Measurements from ENCODE around the gene MSLN. TPM values are rescaled to one million over a fixed set of nuclear protein-coding genes. Genes with fewer than 3 reads are reported as not detected.

The MSLN gene
- total and polyA plus RNA-seq, 4 experiments from 2014 or later, result not detected

- H3K27me3 ChIP-seq (ENCODE audit: insufficient read depth, low read length), result no peaks in the 10 kb centered on the region
- no peaks in the 10 kb centered on the region for H3K4me1 ChIP-seq (ENCODE audit: insufficient read depth, low read length)
- no peak for DNase-seq
- no peaks in the 10 kb centered on the region for H3K36me3 ChIP-seq (ENCODE audit: insufficient read depth, low read length)
- H3K9me3 ChIP-seq (ENCODE audit: control insufficient read depth in 1 of 2, low read length in 2 of 2), result no peaks in the 10 kb centered on the region
- peaks cover 6 to 7% of the 10 kb centered on the region in 2 donors for H3K27me3 Mint-ChIP-seq
- H3K9me3 Mint-ChIP-seq, result peaks cover 0 to 5% (median under 1%) of the 10 kb centered on the region in 8 donors
- intact Hi-C loops (cut with micrococcal nuclease), result no loop called here
- ChIA-PET CTCF (ENCODE audit: partially characterized antibody) (interaction anchor here (0.6 kb wide), 1 partner anchor 46 kb away, joined by 3 read pairs; no protein-coding TSS in a partner anchor), POLR2A (ENCODE audit: partially characterized antibody) (no interaction called here)
- H3K4me3 ChIP-seq (ENCODE audit: low read length in 2 of 2), result no peak overlapping the region
- no peak overlapping the region for H3K4me3 Mint-ChIP-seq
- H3K4me1 Mint-ChIP-seq, result peaks cover 0 to 2% (median under 1%) of the 10 kb centered on the region in 4 donors
- peaks cover 0 to 3% of the 10 kb centered on the region in 2 donors for H3K36me3 Mint-ChIP-seq
- H3K27ac ChIP-seq (ENCODE audit: low read depth, low read length), result no peak overlapping the region
- H3K27ac Mint-ChIP-seq, result no peak overlapping the region
These were observed 1.2 kb upstream of the MSLN start for GRCh38 chr16:759110-759910.

- H3K27ac Mint-ChIP-seq, result no peak overlapping the region
- H3K36me3 Mint-ChIP-seq, result peaks cover 0 to 3% of the 10 kb centered on the region in 2 donors
- H3K27me3 Mint-ChIP-seq, result peaks cover 6 to 7% of the 10 kb centered on the region in 2 donors
- H3K4me1 Mint-ChIP-seq, result no peaks in the 10 kb centered on the region
- intact Hi-C loops (cut with micrococcal nuclease), result no loop called here
- Histone ChIP-seq H3K4me1 (ENCODE audit: insufficient read depth, low read length) (no peaks in the 10 kb centered on the region), H3K27me3 (ENCODE audit: insufficient read depth, low read length) (no peaks in the 10 kb centered on the region), H3K9me3 (ENCODE audit: control insufficient read depth in 1 of 2, low read length in 2 of 2) (no peaks in the 10 kb centered on the region), H3K36me3 (ENCODE audit: insufficient read depth, low read length) (no peaks in the 10 kb centered on the region), H3K27ac (ENCODE audit: low read depth, low read length) (no peak overlapping the region), H3K4me3 (ENCODE audit: low read length in 2 of 2) (no peak overlapping the region)
- ChIA-PET CTCF (ENCODE audit: partially characterized antibody) (interaction anchor here (0.6 kb wide), 1 partner anchor 46 kb away, joined by 3 read pairs; no protein-coding TSS in a partner anchor), POLR2A (ENCODE audit: partially characterized antibody) (no interaction called here)
- no peak for DNase-seq
- no peak overlapping the region for H3K4me3 Mint-ChIP-seq
- H3K9me3 Mint-ChIP-seq, result peaks cover 0 to 5% (median under 1%) of the 10 kb centered on the region in 8 donors
These were observed 469 bp upstream of the MSLN start for GRCh38 chr16:760065-760464.

- H3K9me3 Mint-ChIP-seq, result peaks cover 0 to 2% (median 0%) of the 10 kb centered on the region in 8 donors
- intact Hi-C loops (cut with micrococcal nuclease), result no loop called here
- no peaks in the 10 kb centered on the region for H3K4me1 ChIP-seq (ENCODE audit: insufficient read depth, low read length)
- no peak overlapping the region for H3K4me3 Mint-ChIP-seq
- no peaks in the 10 kb centered on the region for H3K36me3 Mint-ChIP-seq
- H3K4me3 ChIP-seq (ENCODE audit: low read length in 2 of 2), result no peak overlapping the region
- no peaks in the 10 kb centered on the region for H3K9me3 ChIP-seq (ENCODE audit: control insufficient read depth in 1 of 2, low read length in 2 of 2)
- H3K27me3 ChIP-seq (ENCODE audit: insufficient read depth, low read length), result no peaks in the 10 kb centered on the region
- peaks cover 3 to 5% of the 10 kb centered on the region in 2 donors for H3K27me3 Mint-ChIP-seq
- CTCF ChIA-PET (ENCODE audit: partially characterized antibody), result no interaction called here
- no peaks in the 10 kb centered on the region for H3K4me1 Mint-ChIP-seq
- DNase-seq, result no peak
- no peak overlapping the region for H3K27ac ChIP-seq (ENCODE audit: low read depth, low read length)
- POLR2A ChIA-PET (ENCODE audit: partially characterized antibody), result no interaction called here
- H3K36me3 ChIP-seq (ENCODE audit: insufficient read depth, low read length), result no peaks in the 10 kb centered on the region
- no peak overlapping the region for H3K27ac Mint-ChIP-seq
These were observed 1.3 kb downstream of the MSLN start for GRCh38 chr16:761625-762513.

- Mint-ChIP-seq H3K9me3 (no peaks in the 10 kb centered on the region), H3K4me1 (no peaks in the 10 kb centered on the region), H3K27me3 (peaks cover under 1 to 1% of the 10 kb centered on the region in 2 donors), H3K4me3 (no peak overlapping the region), H3K27ac (no peak overlapping the region), H3K36me3 (no peaks in the 10 kb centered on the region)
- H3K36me3 ChIP-seq (ENCODE audit: insufficient read depth, low read length), result no peaks in the 10 kb centered on the region
- no peaks in the 10 kb centered on the region for H3K4me1 ChIP-seq (ENCODE audit: insufficient read depth, low read length)
- DNase-seq, result no peak
- H3K9me3 ChIP-seq (ENCODE audit: control insufficient read depth in 1 of 2, low read length in 2 of 2), result no peaks in the 10 kb centered on the region
- CTCF ChIA-PET (ENCODE audit: partially characterized antibody), result no interaction called here
- no peaks in the 10 kb centered on the region for H3K27me3 ChIP-seq (ENCODE audit: insufficient read depth, low read length)
- POLR2A ChIA-PET (ENCODE audit: partially characterized antibody), result no interaction called here
- intact Hi-C loops (cut with micrococcal nuclease), result no loop called here
- H3K4me3 ChIP-seq (ENCODE audit: low read length in 2 of 2), result no peak overlapping the region
- no peak overlapping the region for H3K27ac ChIP-seq (ENCODE audit: low read depth, low read length)
These were observed 2.2 kb downstream of the MSLN start for GRCh38 chr16:762595-763268.

GRCh38 chr16:763369-764183 lies 3.0 kb downstream of the MSLN start:
- no peak overlapping the region for H3K27ac ChIP-seq (ENCODE audit: low read depth, low read length)
- H3K36me3 Mint-ChIP-seq, result no peaks in the 10 kb centered on the region
- H3K27ac Mint-ChIP-seq, result no peak overlapping the region
- no peaks in the 10 kb centered on the region for H3K9me3 ChIP-seq (ENCODE audit: control insufficient read depth in 1 of 2, low read length in 2 of 2)
- H3K4me3 Mint-ChIP-seq, result no peak overlapping the region
- DNase-seq, result no peak
- H3K4me3 ChIP-seq (ENCODE audit: low read length in 2 of 2), result no peak overlapping the region
- no peaks in the 10 kb centered on the region for H3K27me3 ChIP-seq (ENCODE audit: insufficient read depth, low read length)
- CTCF ChIA-PET (ENCODE audit: partially characterized antibody), result no interaction called here
- intact Hi-C loops (cut with micrococcal nuclease), result no loop called here
- H3K9me3 Mint-ChIP-seq, result no peaks in the 10 kb centered on the region
- no peaks in the 10 kb centered on the region for H3K4me1 ChIP-seq (ENCODE audit: insufficient read depth, low read length)
- H3K36me3 ChIP-seq (ENCODE audit: insufficient read depth, low read length), result no peaks in the 10 kb centered on the region
- POLR2A ChIA-PET (ENCODE audit: partially characterized antibody), result no interaction called here
- peaks cover 0 to 1% of the 10 kb centered on the region in 2 donors for H3K27me3 Mint-ChIP-seq
- no peaks in the 10 kb centered on the region for H3K4me1 Mint-ChIP-seq

GRCh38 chr16:764184-764750 lies 3.7 kb downstream of the MSLN start:
- no peaks in the 10 kb centered on the region for H3K4me1 ChIP-seq (ENCODE audit: insufficient read depth, low read length)
- H3K4me3 Mint-ChIP-seq, result no peak overlapping the region
- ChIA-PET POLR2A (ENCODE audit: partially characterized antibody) (no interaction called here), CTCF (ENCODE audit: partially characterized antibody) (no interaction called here)
- H3K27ac Mint-ChIP-seq, result peak overlapping the region in 1 of 7 donors; percentile 79
- no peaks in the 10 kb centered on the region for H3K9me3 ChIP-seq (ENCODE audit: control insufficient read depth in 1 of 2, low read length in 2 of 2)
- no peak for DNase-seq
- H3K4me1 Mint-ChIP-seq, result no peaks in the 10 kb centered on the region
- no peak overlapping the region for H3K27ac ChIP-seq (ENCODE audit: low read depth, low read length)
- intact Hi-C loops (cut with micrococcal nuclease), result no loop called here
- H3K27me3 Mint-ChIP-seq, result peaks cover 0 to 1% of the 10 kb centered on the region in 2 donors
- H3K36me3 ChIP-seq (ENCODE audit: insufficient read depth, low read length), result no peaks in the 10 kb centered on the region
- no peak overlapping the region for H3K4me3 ChIP-seq (ENCODE audit: low read length in 2 of 2)
- H3K36me3 Mint-ChIP-seq, result no peaks in the 10 kb centered on the region
- no peaks in the 10 kb centered on the region for H3K27me3 ChIP-seq (ENCODE audit: insufficient read depth, low read length)
- no peaks in the 10 kb centered on the region for H3K9me3 Mint-ChIP-seq

All from CD4-positive, alpha-beta memory T cell (primary cell).